Medulla oblongata (tissue), 1 donor: ENCODE results near the gene PHETA1.
"Not testable (repeated sequence)": the region's sequence is repeated elsewhere in the genome, so short reads cannot be mapped to it uniquely, and the experiment has no call there.

Source experiments
- DNase-seq: peaks from one replicate; pipeline ENCODE4 v3.0.0-alpha.2; 2015; ENCODE audit errors: extremely low spot score

Gene PHETA1

DNA sequence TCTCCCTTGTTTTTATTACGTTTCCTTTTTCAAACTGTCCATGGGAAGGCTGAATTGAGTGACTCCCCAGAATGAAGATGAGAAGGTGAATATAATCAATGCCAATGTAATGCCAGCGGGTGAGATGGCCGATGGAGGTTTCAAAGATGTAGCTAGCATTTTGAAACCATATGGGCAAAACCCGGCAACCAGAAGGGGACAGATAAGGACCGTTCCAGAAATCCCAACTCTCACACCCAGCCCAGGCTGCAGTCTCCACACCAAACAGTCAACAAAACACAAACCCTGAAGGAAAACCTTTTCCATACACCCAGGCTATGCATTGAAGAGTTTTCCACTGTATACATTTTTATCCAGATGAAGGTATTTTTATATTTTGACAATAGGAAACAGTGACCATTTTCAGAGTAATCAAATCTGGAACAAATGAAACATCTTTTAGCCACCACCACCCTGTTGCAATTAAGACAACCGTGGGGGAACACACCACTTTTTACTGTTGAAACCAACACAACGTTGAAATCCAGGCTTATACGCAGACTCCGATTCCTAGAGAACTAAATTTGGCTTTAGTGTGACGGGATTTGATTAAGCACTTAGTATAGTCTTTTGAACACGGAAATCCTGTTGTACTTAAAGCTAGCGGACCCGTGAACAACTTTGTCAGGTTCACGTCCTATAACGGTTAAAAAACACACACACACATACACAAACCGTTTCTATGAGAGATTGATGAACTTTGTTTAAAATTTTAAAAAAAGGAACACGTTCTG is 19.0 kb downstream of the PHETA1 start:
- no peak for DNase-seq

DNA sequence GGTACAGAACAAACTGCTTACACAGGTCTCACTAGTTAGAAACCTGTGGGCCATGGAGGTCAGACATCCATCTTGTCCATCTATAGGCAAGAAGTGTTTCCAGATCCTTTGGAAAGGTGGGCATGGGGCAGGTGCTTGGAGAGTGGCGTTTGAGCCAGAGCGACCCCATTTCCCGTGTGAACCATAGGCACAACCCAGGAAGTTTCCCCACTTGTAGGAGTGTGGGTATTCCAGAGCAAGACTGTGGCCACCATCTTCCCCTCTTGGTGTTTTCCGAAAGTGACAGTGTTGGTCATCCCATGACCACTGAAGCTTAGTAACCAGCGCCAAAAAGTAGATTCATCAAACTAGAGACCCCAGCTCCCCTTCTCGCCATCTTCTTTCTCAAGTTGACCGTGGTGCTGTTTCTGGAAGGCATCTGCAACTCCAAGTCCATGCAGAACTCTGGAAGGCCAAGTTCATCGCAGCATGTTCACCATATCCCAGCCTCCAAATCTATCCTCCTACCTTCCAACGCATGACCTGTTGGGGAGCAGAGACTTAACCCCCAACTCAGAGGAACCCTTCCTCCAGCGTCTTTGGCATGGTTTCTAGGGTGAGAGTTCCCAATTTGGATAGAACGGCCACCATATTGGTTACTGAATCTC is 19.7 kb downstream of the PHETA1 start:
- no peak for DNase-seq

DNA sequence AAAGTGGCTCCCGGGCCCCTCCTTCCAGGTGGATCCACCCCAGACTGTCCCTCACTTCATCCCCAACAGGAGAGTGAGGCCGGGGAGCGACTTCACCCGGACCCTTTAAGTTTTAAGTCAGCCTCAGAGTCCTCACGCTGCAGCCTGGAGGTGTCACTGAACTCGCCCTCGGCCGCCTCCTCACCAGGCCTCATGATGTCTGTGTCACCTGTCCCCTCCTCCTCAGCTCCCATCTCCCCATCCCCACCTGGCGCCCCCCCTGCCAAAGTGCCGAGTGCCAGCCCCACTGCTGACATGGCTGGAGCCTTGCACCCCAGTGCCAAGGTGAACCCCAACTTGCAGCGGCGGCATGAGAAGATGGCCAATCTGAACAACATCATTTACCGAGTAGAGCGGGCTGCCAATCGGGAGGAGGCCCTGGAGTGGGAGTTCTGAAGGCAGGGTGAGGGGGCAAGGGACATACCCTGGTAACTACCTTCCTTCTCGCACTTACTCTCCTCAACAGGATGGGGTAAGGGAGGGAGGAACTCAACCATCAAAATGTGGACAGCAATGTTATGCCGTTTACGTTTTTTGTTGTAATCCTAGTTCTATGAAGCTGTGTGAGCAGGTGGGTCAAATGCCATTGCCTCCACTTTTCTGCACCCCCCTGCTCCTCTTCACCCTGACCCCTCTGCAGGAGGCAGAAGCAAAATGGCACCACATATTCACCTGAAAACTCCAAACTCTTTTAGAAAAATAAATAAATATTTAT is 20.8 kb downstream of the PHETA1 start:
- no peak for DNase-seq

DNA sequence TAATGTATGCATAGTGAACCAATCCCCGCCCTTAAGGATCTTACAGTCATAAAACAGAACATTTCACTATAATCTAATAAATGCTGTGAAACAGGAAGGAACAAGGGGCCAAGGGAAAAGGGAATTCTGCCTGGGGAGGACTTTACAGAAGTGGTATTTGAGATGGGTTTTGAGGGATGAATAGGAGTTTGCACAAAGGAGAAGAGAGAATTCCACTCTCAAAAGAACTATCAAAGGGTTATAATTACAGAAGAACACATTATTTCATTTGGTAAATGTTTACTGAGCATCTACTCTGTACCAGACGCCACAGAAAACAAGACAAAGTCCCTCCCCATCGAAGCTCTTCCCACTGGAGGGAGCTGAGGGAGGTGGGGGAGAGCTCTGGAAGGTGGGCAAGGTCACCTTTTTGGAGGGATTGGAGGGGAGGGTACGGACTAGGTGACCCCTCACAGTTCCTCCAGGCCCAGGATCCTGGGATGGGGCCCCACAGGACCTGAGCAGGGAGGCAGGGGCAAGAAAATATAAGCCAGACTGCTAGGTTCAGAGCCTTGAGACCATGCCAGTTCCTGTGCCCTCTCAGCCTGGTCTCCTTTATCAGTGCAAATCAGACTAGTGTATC is 24.5 kb downstream of the PHETA1 start:
- no peak for DNase-seq

GRCh38 chr12:111343181-111343580 is 25.7 kb downstream of the PHETA1 start:
- DNase-seq = no peak

DNA sequence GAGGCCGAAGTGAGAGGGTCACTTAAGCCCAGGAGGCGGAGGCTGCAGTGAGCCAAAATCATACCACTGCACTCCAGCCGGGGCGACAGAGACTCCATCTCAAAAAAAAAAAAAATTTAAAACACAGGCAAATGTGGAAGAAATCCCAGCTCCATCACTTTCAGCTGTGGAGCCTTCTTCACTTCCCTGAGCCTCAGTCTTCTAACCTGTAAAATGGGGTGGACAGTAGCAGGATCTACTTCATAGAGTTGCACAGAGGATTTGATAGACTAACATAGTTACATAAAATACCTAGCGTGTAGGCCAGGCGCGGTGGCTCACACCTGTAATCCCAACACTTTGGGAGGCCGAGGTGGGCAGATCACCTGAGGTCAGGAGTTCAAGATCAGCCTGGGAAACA is 26.5 kb downstream of the PHETA1 start:
- no peak for DNase-seq

- DNase-seq = no peak
These were observed 27.3 kb downstream of the PHETA1 start for GRCh38 chr12:111341426-111342065.

DNA sequence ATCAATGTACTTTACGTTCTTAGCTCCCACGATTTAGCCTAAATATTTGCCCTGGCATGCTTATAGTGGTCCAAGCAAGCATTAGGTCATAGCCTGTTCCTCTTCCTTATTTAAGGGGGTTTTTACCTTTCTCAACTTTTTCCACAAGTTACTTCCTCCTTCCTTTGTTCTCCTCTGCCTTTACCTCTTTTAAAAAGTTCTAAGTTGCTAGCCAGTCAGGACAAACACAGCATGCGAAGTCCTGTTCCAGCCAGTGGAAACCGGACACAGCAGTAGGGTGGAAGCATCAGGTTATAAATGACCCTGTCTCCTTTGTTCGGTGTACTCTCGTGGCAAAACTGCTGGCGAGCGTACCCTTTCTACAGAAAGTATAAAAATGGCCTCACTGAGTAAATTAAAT is 28.2 kb downstream of the PHETA1 start:
- DNase-seq = not testable (repeated sequence)

GRCh38 chr12:111340231-111340630 is 28.7 kb downstream of the PHETA1 start:
- no peak for DNase-seq

GRCh38 chr12:111339321-111339938 is 29.5 kb downstream of the PHETA1 start:
- DNase-seq = no peak

DNA sequence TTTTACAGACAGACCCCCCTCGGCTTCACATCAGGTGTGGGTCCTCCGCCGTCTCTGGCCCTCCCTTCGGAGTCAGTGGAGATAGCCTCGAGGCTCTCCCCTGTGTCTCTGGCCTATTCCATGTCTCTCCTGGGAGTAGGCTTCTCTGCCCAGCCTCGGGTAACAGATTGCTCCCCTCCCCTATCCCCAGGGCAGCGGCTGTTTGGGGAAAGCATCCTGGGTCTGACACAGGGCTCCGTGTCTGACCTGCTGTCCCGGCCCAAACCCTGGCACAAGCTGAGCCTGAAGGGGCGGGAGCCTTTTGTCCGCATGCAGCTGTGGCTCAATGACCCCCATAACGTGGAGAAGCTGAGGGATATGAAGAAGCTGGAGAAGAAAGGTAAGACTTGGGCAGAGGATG is 30.8 kb downstream of the PHETA1 start:
- no peak for DNase-seq

- no peak for DNase-seq
These were observed 31.5 kb downstream of the PHETA1 start for GRCh38 chr12:111337371-111337770.

DNA sequence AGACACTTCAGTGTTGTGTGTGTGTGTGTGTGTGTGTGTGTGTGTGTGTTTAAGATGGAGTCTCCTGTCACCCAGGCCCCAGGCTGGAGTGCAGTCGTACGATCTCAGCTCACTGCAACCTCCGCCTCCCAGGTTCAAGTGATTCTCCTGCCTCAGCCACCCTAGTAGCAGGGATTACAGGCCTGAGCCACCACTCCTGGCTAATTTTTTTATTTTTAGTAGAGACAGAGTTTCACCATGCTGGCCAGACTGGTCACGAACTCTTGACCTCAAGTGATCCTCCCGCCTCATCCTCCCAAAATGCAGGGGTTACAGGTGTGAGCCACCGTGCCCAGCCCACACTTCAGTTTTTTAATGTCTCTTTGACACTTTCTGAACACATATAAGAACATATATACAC is 32.5 kb downstream of the PHETA1 start:
- DNase-seq = not testable (repeated sequence)

- DNase-seq = no peak
These were observed 33.1 kb downstream of the PHETA1 start for GRCh38 chr12:111335811-111336210.

GRCh38 chr12:111335301-111335700 is 33.6 kb downstream of the PHETA1 start:
- DNase-seq = not testable (repeated sequence)

GRCh38 chr12:111334393-111334915 is 34.4 kb downstream of the PHETA1 start:
- DNase-seq = no peak

DNA sequence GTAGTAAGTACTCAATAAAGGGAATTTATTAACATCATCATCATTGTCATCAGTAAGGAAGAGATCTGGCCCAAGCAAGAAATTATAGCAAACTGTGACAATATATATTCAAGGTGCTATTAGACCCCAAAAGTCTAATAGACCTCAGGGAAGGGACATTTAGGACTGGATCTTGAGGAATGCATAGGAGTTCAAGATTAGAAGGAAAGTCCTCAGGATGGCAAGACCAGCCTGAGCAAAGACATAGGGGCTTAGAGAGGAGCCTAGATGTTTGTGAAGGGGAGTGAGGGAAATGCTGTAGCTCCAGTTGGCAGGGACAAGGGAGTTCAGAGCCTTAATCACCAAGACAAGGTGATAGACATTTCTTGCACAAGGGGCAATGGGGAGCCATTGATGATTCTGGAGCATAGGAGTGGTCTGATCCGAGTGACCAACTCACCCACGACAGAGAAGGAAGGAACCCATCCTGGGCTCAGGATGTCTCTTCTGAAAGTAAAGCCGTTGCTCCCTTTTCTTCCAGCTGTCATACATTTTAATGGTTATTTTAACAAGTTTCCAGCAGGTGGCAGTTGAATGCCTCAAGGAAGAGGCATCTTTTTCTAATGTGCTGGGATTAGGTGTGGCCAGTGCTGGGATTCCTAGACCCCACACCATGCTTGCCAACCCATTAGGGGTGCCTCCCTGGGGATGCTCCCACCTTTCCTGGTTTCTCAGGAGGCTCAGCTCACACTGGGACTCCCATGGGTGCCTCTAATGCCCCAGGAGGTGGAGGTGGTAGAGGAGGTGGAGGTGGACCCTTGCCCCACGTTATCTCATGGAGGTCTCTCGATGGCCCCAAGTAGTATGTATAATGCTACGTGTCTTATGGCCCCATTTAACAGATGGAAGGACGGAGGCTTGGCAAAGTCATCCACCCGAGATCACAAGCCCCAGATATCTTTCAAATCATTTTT is 37.8 kb downstream of the PHETA1 start:
- DNase-seq = peak; percentile 13

- DNase-seq = no peak
These were observed 40.8 kb downstream of the PHETA1 start for GRCh38 chr12:111328138-111328537.

DNA sequence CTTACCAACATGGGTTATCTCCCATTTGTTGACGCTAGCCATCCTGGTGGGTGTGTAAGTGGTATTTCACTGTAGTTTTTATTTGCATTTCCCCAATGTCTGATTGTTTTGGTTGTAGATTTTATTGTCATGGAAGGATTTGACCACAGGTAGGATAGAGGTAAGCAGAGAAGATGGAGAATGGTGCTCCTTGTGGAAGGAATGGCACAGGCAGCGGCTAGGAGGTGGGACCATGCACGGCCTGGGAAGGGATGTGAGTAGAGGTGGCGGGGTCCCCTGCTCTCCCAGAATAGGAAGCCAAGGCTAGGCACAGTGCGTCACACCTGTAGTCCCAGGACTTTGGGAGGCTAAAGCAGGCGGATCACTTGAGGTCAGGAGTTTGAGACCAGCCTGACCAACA is 41.4 kb downstream of the PHETA1 start:
- DNase-seq = no peak
